Fibroblast of villous mesenchyme (primary cell): ENCODE measurements around the gene BRAP. TPM values are rescaled to one million over a fixed set of nuclear protein-coding genes. Genes with fewer than 3 reads are reported as not detected.
"Not testable (repeated sequence)": the region's sequence is repeated elsewhere in the genome, so short reads cannot be mapped to it uniquely, and the experiment has no call there.

Experiments used
- DNase-seq: peaks from one replicate; pipeline ENCODE4 v3.0.0-alpha.2; 2010; ENCODE audit warnings: low read depth
- H3K4me3 ChIP-seq: 2 replicates; pipeline ENCODE4 v1.5.1; 2011; ENCODE audit warnings: low read depth, mild to moderate bottlenecking, low read length
- total RNA-seq: library from RNA; depleted of rRNA; stranded (reverse); fragments of >200 nt; gene quantifications from 2 replicates; pipeline ENCODE4 v1.2.3, GENCODE V29; 2012
- TF ChIP-seq, protein P1 (sequence below): IDR thresholded peaks from 2 replicates; pipeline ENCODE4 v1.5.1; 2012; ENCODE audit warnings: low read depth, mild to moderate bottlenecking, low read length; ENCODE audit not compliant: insufficient read depth

BRAP gene
- total RNA-seq, 1 donor, result 22.9 TPM

DNA sequence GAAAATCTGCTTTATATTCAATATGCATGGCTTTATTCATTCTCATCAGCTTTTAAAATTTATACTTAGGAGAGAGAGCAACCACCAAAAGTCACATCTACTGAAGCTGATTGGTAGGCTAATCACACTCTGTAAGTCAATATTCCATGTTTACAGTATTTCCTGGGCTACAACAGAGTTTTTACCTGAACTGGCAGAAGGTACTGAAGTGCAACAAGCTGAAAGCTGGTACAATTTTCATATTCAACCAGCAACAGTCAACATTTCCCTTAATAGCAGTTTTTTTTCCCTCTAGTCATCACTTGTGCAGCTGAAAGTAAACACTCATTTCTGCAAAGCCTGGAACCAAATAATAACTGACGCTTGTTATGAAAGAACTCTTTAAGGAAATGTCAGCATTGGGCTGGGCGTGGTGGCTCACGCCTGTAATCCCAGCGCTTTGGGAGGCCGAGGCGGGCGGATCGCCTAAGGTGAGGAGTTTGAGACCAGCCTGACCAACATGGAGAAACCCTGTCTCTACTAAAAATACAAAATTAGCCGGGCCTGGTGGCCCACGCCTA lies 12.9 kb downstream of the BRAP start:
- no peak for DNase-seq
- no peak overlapping the region for H3K4me3 ChIP-seq
- TF ChIP-seq, protein P1, sequence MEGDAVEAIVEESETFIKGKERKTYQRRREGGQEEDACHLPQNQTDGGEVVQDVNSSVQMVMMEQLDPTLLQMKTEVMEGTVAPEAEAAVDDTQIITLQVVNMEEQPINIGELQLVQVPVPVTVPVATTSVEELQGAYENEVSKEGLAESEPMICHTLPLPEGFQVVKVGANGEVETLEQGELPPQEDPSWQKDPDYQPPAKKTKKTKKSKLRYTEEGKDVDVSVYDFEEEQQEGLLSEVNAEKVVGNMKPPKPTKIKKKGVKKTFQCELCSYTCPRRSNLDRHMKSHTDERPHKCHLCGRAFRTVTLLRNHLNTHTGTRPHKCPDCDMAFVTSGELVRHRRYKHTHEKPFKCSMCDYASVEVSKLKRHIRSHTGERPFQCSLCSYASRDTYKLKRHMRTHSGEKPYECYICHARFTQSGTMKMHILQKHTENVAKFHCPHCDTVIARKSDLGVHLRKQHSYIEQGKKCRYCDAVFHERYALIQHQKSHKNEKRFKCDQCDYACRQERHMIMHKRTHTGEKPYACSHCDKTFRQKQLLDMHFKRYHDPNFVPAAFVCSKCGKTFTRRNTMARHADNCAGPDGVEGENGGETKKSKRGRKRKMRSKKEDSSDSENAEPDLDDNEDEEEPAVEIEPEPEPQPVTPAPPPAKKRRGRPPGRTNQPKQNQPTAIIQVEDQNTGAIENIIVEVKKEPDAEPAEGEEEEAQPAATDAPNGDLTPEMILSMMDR, result no peak

DNA sequence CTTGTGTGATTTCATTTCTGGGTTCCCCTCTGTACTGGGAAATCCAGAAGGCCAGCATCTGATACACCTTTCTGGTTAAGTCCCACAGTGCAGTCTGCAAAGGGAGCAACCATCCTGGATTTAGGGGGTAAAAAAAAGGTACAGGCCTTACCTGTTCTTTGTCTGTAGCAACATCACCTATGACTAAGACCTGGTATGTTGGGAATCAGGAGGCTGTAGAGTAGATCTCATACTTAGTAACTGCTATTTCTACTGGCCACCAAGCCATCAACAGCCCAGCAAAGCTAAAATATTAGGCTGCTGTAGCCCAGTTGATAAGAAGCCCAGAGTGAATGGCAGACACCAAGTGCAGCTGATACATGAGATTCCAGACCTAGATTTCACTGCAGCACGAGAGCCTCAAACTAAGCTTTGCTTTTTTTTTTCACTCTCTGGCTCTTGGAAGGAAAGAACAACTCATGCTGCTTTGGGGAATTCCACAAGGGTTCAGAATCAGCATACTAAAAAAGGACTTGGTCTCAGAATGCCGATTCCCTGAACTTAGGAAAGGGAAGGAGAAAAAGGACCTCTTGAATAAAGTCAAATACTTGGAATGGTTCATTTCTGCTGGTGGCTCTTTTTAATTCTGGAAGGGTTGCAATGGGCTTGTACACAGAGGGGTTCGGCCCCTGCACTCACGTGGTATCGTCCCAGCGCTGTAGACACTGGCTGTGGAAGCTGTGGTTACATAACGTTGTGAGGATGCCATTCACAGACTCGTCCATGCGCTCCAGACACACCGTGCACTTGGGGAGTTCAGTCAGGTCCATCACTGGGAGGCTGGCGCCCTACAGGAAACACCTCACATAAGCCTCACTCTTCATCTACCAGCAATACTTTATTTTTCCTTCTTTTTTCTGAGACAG lies 20.5 kb downstream of the BRAP start:
- no peak overlapping the region for H3K4me3 ChIP-seq
- no peak for DNase-seq
- TF ChIP-seq, protein P1, result no peak

DNA sequence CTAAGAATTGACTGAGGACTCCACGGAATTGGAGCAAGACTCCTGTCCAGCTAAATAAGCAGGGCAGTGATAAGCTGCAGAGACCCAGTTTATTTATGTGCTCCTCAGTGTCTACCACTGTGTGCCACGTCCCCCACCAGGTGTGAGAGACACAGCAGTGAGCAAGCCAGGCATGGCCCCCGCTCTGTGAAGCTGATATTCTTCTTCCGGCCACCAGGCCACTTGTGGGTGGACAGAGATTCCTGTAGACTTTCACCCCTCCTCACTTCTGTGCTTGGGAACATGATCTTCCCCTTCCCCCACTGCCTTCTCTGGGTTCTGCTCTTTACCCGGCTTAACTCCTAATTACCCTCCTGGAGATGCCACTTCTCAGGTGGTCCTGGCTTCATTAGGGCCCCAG lies 21.3 kb downstream of the BRAP start:
- no peak for DNase-seq
- TF ChIP-seq, protein P1, result no peak
- H3K4me3 ChIP-seq, result no peak overlapping the region

DNA sequence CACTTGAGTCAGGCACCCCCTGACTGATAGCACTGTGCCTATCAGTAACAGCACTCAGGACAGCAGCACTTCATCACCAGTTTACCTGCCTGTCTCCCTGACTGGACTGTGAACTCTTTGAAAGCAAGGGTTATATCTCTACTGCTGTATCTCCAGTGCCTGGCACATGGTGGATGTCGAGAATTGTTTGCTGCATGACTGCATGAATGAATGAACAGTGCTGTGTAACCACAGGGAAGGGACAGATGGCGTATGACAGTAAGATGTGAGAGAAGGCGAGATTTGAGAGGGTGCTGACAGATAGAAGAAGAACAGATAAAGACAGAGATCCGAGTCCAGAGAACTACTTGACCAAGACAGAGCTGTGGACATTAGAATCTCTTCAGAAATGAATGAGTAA lies 29.7 kb downstream of the BRAP start:
- no peak for DNase-seq
- no peak overlapping the region for H3K4me3 ChIP-seq
- TF ChIP-seq, protein P1, result no peak

DNA sequence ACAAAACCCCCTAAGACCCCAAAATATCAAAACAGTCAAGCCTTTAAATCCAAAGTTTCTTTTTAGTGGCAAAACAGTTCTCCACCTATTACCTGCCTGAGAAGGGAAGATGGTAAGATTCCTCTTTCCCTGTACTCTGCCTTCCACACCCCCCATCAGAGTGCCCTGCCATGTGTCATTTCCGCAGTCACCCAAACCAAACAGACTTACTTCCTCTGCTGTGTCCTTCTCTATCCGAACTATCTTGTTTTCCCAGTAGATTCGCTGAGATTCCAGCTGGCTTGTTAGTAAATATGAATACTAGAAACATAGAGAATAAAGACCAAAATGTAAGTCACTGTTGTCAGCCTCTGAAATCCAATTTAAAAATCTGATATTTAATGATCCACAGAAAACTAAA lies 30.4 kb downstream of the BRAP start:
- H3K4me3 ChIP-seq, result no peak overlapping the region
- TF ChIP-seq, protein P1, result no peak

DNA sequence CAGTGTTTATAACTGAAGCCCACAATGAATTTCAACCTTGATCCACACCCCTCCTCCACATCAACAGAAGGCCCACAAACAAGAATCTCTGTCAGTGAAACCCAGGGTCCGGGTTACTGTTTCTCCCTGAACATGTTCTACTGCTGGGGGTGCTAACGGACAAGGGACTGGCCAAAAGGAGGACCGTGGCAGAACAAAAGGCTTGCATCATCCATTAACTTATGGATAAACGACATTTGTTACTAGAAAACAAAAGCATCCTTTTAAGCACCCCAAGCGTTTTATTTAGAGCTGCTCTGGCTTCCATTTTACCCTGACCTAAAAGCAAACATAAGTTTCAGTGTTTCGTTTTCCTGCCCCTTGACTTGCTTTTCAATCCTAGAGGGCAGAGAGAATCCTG lies 32.2 kb downstream of the BRAP start:
- H3K4me3 ChIP-seq, result no peak overlapping the region
- TF ChIP-seq, protein P1, result no peak
- DNase-seq, result no peak

More for the DNA sequence above, 30.4 kb downstream of the BRAP start:
- DNase-seq, result no peak

DNA sequence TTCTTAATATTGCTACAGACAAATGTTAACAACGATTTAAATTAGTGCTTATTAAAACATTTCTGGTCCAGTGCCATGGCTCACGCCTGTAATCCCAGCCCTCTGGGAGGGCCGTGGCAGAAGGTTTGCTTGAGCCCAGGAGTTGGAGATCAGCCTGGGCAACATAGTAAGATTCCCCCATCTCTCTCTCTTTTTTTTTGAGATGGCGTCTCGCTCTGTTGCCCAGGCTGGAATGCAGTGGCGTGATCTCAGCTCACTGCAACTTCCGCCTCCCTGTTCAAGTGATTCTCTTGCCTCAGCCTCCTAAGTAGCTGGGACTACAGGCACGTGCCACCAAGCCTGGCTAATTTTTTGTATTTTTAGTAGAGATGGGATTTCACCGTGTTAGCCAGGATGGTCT lies 33.2 kb downstream of the BRAP start:
- DNase-seq, H3K4me3 ChIP-seq: not testable (repeated sequence)
